Gastrocnemius medialis (tissue), 4 donors: ENCODE data around the gene ICAM5. TPM values are rescaled to one million over a fixed set of nuclear protein-coding genes. Genes with fewer than 3 reads are reported as not detected.

Experiments used
- ATAC-seq, 2 donors: fragments of 150-250 bp; one replicate each; pipeline ENCODE4 v1.9.1; 2016
- DNase-seq, 2 donors: peaks; one replicate each; pipeline ENCODE4 v3.0.0-alpha.2; 2019
- H3K27ac ChIP-seq, 4 donors: fragments of 200-600 bp; sonication (generic); 1 replicate in 1 of 4; 2 replicates in 3 of 4; pipeline ENCODE4 v1.5.1; 2016 to 2018; ENCODE audit warnings: mild to moderate bottlenecking in 2 of 4, moderate library complexity in 1 of 4
- H3K27me3 ChIP-seq, 3 donors: fragments of 200-600 bp; sonication (generic) in 2 of 3; 1 replicate in 1 of 3; 2 replicates in 2 of 3; pipeline versions ENCODE4 v1.5.1 to v1.6.0; 2016 to 2019; ENCODE audit warnings: mild to moderate bottlenecking in 1 of 3, moderate library complexity in 1 of 3
- H3K36me3 ChIP-seq, 2 donors: fragments of 200-600 bp; sonication (generic) in 1 of 2; one replicate each; pipeline ENCODE4 v1.5.1; 2017 to 2018
- H3K4me1 ChIP-seq, 2 donors: fragments of 200-600 bp; sonication (generic) in 1 of 2; one replicate each; pipeline ENCODE4 v1.5.1; 2016 to 2017; ENCODE audit warnings: mild to moderate bottlenecking in 2 of 2
- H3K4me3 ChIP-seq, 4 donors: fragments of 200-600 bp; sonication (generic) in 3 of 4; 1 replicate in 1 of 4; 2 replicates in 3 of 4; pipeline ENCODE4 v1.5.1; 2016 to 2019; ENCODE audit warnings: mild to moderate bottlenecking in 2 of 4
- H3K9me3 ChIP-seq, 3 donors: fragments of 200-600 bp; sonication (generic) in 2 of 3; 1 replicate in 1 of 3; 2 replicates in 2 of 3; pipeline ENCODE4 v1.5.1; 2016 to 2019
- CTCF ChIP-seq, 5 experiments: fragments of 450-650 bp in 3 of 5; fragments of 200-600 bp in 2 of 5; sonication (generic) in 2 of 5; IDR thresholded peaks in 4 of 5; conservative IDR thresholded peaks in 1 of 5; 1 replicate in 4 of 5; 2 replicates in 1 of 5; pipeline ENCODE4 v1.5.1; 2016 to 2019; ENCODE audit warnings: antibody characterized with exemption in 5 of 5, mild to moderate bottlenecking in 3 of 5, moderate library complexity in 3 of 5
- POLR2A ChIP-seq, 2 donors: fragments of 450-650 bp; IDR thresholded peaks; one replicate each; pipeline ENCODE4 v1.6.1; 2017; ENCODE audit warnings: antibody characterized with exemption in 2 of 2, mild to moderate bottlenecking in 2 of 2, moderate library complexity in 2 of 2
- in situ Hi-C, 4 donors: fragments of 200-750 bp; cut with MboI; loops; one replicate each; pipeline versions ENCODE4 v1.15.0 to v1.8.0; 2017; ENCODE audit warnings: low sequenced_read_pairs in 4 of 4
- intact Hi-C: fragments of 100-400 bp; cut with DNase I; formaldehyde crosslinking; loops from one replicate; pipeline ENCODE4 v1.15.1; 2023; ENCODE audit warnings: low total_unique reads
- total RNA-seq, 4 donors: library from RNA; depleted of rRNA; stranded (reverse); fragments of >200 nt; gene quantifications; one replicate each; pipeline versions ENCODE4 v1.1.0 to v1.2.3, GENCODE V29; 2016

ICAM5 gene
- total RNA-seq, 4 donors from 2014 or later = not detected

DNA sequence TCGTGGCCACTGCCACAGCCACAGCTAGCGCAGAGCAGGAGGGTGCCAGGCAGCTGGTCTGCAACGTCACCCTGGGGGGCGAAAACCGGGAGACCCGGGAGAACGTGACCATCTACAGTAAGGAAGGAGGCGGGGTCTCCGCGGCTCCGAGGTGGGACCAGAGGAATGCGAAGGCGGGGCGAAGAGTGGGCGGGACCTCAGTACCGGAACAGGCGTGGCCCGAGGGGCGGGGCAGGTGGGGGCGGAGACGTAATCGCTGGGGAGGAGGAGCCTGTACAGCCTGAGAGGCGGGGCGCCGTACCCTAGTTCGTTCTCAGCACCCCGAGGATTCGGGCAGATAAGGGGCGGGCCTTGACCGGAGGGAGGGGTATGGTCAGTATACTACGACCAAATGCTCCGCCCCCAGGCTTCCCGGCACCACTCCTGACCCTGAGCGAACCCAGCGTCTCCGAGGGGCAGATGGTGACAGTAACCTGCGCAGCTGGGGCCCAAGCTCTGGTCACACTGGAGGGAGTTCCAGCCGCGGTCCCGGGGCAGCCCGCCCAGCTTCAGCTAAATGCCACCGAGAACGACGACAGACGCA lies 2.5 kb downstream of the ICAM5 start:
- intact Hi-C loops (no loop called here), in situ Hi-C loops (no loop called here)
- peak overlapping the region; percentile 40 to 65 (median 46) for H3K4me3 ChIP-seq
- no peaks in the 10 kb centered on the region for H3K9me3 ChIP-seq
- peaks cover 95 to 99% (median 98%) of the 10 kb centered on the region in 3 donors for H3K27me3 ChIP-seq
- TF ChIP-seq CTCF (IDR thresholded peaks at IDR 0.05 in 4 of 5, conservative IDR thresholded peaks at IDR 0.05 in 1 of 5) = no peak
- no peaks in the 10 kb centered on the region for H3K36me3 ChIP-seq
- ATAC-seq = peak; percentile 53 to 56
- peak; percentile 47 to 56 for DNase-seq
- H3K4me1 ChIP-seq = peaks cover 29 to 49% of the 10 kb centered on the region in 2 donors
- H3K27ac ChIP-seq = no peak overlapping the region

DNA sequence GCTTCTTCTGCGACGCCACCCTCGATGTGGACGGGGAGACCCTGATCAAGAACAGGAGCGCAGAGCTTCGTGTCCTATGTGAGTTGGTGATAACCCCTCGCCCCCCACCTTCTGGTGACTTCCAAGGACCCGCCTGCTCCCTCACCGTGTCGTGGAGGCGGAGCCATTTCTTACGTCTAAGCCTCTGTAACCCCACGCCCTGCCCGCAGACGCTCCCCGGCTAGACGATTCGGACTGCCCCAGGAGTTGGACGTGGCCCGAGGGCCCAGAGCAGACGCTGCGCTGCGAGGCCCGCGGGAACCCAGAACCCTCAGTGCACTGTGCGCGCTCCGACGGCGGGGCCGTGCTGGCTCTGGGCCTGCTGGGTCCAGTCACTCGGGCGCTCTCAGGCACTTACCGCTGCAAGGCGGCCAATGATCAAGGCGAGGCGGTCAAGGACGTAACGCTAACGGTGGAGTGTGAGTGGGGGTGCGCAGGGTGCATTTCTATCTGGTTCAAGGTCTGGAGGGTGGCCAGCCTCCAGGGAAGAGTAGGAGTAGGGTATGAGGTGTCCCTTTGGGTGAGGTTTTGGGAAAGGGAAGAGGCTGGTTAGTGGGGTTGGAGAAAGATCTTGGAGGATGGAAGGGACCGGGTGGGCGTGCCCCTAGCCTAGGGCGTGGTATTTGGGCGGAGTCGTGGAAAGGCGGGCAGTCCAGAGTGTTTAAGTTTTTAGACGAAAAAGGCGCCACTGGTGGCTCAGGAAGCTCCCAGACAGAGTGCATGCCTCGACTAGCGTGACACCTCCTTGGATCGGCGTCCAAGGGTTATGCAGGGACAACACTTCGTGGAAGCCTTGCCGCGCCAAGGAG lies 3.3 kb downstream of the ICAM5 start:
- peaks cover 29 to 49% of the 10 kb centered on the region in 2 donors for H3K4me1 ChIP-seq

GRCh38 chr19:10293637-10294367 lies 4.0 kb downstream of the ICAM5 start:
- Histone ChIP-seq H3K27ac (no peak overlapping the region), H3K4me1 (peaks cover 25 to 44% of the 10 kb centered on the region in 2 donors), H3K36me3 (no peaks in the 10 kb centered on the region), H3K4me3 (no peak overlapping the region), H3K27me3 (peaks cover 83 to 91% (median 90%) of the 10 kb centered on the region in 3 donors), H3K9me3 (no peaks in the 10 kb centered on the region)
- intact Hi-C loops (no loop called here), in situ Hi-C loops (no loop called here)
- TF ChIP-seq POLR2A (IDR thresholded peaks at IDR 0.05) (no peak), CTCF (IDR thresholded peaks at IDR 0.05 in 4 of 5, conservative IDR thresholded peaks at IDR 0.05 in 1 of 5) (no peak)
- DNase-seq = no peak
- no peak for ATAC-seq

More for the DNA sequence above, 3.3 kb downstream of the ICAM5 start:
- no peaks in the 10 kb centered on the region for H3K36me3 ChIP-seq
- no peak overlapping the region for H3K27ac ChIP-seq
- no peak for ATAC-seq
- intact Hi-C loops = no loop called here
- H3K27me3 ChIP-seq = peaks cover 91 to 92% (median 91%) of the 10 kb centered on the region in 3 donors
- no peak for TF ChIP-seq POLR2A (IDR thresholded peaks at IDR 0.05)
- TF ChIP-seq CTCF (IDR thresholded peaks at IDR 0.05 in 4 of 5, conservative IDR thresholded peaks at IDR 0.05 in 1 of 5) = no peak
- H3K9me3 ChIP-seq = no peaks in the 10 kb centered on the region
- no peak for DNase-seq
- H3K4me3 ChIP-seq = peak overlapping the region; percentile 40 to 65 (median 46)
- in situ Hi-C loops = no loop called here

DNA sequence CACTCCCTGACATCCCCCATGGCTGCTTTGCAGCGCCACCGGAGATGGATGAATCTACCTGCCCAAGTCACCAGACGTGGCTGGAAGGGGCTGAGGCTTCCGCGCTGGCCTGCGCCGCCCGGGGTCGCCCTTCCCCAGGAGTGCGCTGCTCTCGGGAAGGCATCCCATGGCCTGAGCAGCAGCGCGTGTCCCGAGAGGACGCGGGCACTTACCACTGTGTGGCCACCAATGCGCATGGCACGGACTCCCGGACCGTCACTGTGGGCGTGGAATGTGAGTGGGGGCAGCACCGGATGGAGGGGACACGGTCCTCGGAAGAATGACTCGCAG lies 4.6 kb downstream of the ICAM5 start:
- H3K9me3 ChIP-seq = no peaks in the 10 kb centered on the region
- TF ChIP-seq POLR2A (IDR thresholded peaks at IDR 0.05) = no peak
- TF ChIP-seq CTCF (IDR thresholded peaks at IDR 0.05 in 4 of 5, conservative IDR thresholded peaks at IDR 0.05 in 1 of 5) = no peak
- H3K4me1 ChIP-seq = peaks cover 19 to 39% of the 10 kb centered on the region in 2 donors
- DNase-seq = no peak
- no peak for ATAC-seq
- peaks cover 78 to 87% (median 85%) of the 10 kb centered on the region in 3 donors for H3K27me3 ChIP-seq
- intact Hi-C loops = no loop called here
- in situ Hi-C loops = no loop called here
- H3K36me3 ChIP-seq = no peaks in the 10 kb centered on the region
- H3K27ac ChIP-seq = no peak overlapping the region
- no peak overlapping the region for H3K4me3 ChIP-seq
